Panc1 (cell line): Measurements from ENCODE around the gene VTI1A.

Experiments used
- POLR2AphosphoS5 ChIP-seq: IDR thresholded peaks from 2 replicates; pipeline ENCODE4 v1.6.1; 2012; ENCODE audit warnings: mild to moderate bottlenecking, low read depth, low read length, moderate library complexity
- SIN3A ChIP-seq: IDR thresholded peaks from 2 replicates; pipeline ENCODE4 v1.6.1; 2012; ENCODE audit warnings: low read depth, mild to moderate bottlenecking, low read length, moderate library complexity, borderline replicate concordance; ENCODE audit not compliant: insufficient read depth
- TCF7L2 ChIP-seq: IDR thresholded peaks from 2 replicates; pipeline ENCODE4 v1.6.1; 2011; ENCODE audit warnings: mild to moderate bottlenecking, low read depth, low read length, inconsistent platforms
- TF ChIP-seq, protein P1 (sequence below): fragments of 450-650 bp; IDR thresholded peaks from 2 replicates; pipeline ENCODE4 v1.5.1; 2017; ENCODE audit warnings: mild to moderate bottlenecking
- TF ChIP-seq, protein P2 (sequence below), 2 experiments: IDR thresholded peaks; 2 replicates each; pipeline ENCODE4 v1.6.1; 2011 to 2012; ENCODE audit warnings: low read depth in 2 of 2, control low read depth in 1 of 2, low read length in 1 of 2, mild to moderate bottlenecking in 1 of 2, moderate library complexity in 1 of 2; ENCODE audit not compliant: insufficient read depth in 1 of 2

DNA sequence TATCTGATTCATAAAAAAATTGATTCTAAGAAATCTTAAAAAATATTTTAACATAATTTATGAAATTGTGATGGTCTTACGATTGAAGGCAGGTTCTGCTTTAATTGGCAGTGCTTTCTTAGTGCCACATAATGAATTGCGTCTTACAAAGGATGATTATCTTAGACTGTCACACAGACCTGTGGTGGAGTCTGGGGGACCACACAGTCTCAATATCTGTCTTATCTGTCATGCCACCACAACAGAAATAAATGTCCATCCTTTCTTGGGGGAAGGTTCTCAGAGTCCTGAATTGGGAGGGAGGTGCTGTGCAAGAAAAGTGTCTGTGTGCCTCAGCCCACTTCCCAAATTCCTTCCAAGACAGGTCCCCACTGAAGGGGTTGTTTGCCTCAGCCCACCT is 34.3 kb upstream of the VTI1A start:
- TF ChIP-seq, protein P1, sequence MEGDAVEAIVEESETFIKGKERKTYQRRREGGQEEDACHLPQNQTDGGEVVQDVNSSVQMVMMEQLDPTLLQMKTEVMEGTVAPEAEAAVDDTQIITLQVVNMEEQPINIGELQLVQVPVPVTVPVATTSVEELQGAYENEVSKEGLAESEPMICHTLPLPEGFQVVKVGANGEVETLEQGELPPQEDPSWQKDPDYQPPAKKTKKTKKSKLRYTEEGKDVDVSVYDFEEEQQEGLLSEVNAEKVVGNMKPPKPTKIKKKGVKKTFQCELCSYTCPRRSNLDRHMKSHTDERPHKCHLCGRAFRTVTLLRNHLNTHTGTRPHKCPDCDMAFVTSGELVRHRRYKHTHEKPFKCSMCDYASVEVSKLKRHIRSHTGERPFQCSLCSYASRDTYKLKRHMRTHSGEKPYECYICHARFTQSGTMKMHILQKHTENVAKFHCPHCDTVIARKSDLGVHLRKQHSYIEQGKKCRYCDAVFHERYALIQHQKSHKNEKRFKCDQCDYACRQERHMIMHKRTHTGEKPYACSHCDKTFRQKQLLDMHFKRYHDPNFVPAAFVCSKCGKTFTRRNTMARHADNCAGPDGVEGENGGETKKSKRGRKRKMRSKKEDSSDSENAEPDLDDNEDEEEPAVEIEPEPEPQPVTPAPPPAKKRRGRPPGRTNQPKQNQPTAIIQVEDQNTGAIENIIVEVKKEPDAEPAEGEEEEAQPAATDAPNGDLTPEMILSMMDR = no peak
- TF ChIP-seq SIN3A (no peak), POLR2AphosphoS5 (no peak), TCF7L2 (no peak)
- TF ChIP-seq, protein P2, sequence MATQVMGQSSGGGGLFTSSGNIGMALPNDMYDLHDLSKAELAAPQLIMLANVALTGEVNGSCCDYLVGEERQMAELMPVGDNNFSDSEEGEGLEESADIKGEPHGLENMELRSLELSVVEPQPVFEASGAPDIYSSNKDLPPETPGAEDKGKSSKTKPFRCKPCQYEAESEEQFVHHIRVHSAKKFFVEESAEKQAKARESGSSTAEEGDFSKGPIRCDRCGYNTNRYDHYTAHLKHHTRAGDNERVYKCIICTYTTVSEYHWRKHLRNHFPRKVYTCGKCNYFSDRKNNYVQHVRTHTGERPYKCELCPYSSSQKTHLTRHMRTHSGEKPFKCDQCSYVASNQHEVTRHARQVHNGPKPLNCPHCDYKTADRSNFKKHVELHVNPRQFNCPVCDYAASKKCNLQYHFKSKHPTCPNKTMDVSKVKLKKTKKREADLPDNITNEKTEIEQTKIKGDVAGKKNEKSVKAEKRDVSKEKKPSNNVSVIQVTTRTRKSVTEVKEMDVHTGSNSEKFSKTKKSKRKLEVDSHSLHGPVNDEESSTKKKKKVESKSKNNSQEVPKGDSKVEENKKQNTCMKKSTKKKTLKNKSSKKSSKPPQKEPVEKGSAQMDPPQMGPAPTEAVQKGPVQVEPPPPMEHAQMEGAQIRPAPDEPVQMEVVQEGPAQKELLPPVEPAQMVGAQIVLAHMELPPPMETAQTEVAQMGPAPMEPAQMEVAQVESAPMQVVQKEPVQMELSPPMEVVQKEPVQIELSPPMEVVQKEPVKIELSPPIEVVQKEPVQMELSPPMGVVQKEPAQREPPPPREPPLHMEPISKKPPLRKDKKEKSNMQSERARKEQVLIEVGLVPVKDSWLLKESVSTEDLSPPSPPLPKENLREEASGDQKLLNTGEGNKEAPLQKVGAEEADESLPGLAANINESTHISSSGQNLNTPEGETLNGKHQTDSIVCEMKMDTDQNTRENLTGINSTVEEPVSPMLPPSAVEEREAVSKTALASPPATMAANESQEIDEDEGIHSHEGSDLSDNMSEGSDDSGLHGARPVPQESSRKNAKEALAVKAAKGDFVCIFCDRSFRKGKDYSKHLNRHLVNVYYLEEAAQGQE (IDR thresholded peaks at IDR 0.05; ENCODE audit: insufficient read depth in 1 of 2, low read depth in 2 of 2, low read length in 1 of 2) = no peak
